CD4-positive, alpha-beta T cell treated with Interleukin-21 for 1 hour (primary cell): Measurements from ENCODE around the gene ZNF609.
"Not testable (repeated sequence)": the region's sequence is repeated elsewhere in the genome, so short reads cannot be mapped to it uniquely, and the experiment has no call there.

Experiments
- DNase-seq: peaks from one replicate; pipeline ENCODE4 v3.0.0-alpha.2; 2020

Gene ZNF609

GRCh38 chr15:64589435-64590084 lies 129.2 kb downstream of the ZNF609 start:
- no peak for DNase-seq

GRCh38 chr15:64592845-64593244 lies 132.5 kb downstream of the ZNF609 start:
- DNase-seq: not testable (repeated sequence)

GRCh38 chr15:64596701-64597476 lies 136.5 kb downstream of the ZNF609 start:
- DNase-seq: peak; percentile 60

GRCh38 chr15:64597477-64597822 lies 137.1 kb downstream of the ZNF609 start:
- DNase-seq: no peak

DNA sequence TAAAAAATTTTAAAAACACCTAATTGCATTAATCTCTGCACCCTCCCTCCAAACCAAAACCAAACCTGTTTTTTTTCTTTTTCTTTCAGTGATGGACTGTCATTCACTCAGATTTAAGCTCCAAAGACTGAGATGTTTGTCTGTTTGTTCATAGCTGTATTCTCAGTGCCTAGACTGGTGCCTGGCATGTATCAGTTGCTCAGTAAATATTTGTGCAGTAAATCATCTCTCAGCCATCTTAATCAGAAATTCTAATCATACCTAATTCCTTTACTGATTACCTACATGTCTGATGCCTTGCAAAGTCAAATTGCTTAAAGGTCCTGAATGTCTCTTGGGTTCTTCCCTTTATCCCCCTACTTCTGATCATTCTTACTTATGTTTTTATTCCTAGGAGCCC lies 138.8 kb downstream of the ZNF609 start:
- no peak for DNase-seq

DNA sequence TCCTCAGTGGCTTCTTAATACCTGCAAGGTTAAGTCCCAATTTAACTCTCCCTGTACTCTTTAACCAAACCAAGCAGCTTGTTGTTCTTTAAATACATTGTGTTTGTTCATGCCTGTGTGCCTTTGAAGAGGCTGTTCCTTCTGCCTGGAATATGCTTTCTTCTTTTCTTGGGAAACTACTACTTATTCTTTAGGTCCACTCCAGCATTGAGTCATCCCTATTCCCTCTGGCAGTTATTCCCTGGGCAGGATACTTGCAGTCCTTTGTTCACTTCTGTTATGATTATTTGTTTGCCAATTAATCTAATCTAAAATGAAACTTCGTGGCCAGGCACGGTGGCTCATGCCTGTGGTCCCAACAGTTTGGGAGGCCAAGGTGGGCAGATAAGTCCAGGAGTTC lies 139.3 kb downstream of the ZNF609 start:
- no peak for DNase-seq

DNA sequence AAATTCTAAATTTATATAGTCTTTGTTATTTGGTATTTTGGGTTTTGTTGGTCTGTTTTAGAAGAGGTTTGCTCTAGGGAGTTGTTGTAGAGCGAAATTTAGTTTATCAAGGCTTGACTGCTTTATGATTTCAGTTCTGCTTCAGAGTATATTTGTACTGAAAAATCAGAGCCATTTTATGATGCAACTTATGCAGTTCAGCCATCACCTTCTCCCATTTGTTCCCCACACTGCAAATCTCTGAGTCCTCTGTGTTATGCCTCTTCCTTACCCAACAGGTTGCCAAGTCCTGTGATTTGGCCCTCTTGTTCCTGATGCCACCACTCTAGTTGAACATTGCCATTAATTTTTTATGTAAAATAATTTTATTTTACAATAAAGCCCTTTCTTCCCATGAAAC lies 140.4 kb downstream of the ZNF609 start:
- DNase-seq: no peak

- DNase-seq: no peak
Measured at GRCh38 chr15:64604319-64604718, 143.9 kb downstream of the ZNF609 start.

DNA sequence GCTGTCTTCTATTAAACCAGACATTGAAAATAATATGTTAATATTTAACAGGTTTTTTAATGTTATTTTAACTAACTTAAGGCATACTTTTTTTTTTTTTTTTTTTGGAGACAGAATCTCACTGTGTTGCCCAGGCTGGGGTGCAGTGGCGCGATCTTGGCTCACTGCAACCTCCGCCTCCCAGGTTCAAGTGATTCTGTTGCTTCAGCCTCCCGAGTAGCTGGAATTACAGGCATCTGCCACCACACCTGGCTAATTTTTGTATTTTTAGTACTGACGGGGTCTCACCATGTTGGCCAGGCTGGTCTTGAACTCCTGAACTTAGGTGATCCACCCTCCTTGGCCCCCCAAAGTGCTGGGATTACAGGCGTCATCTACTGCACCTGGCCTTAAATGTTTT lies 147.0 kb downstream of the ZNF609 start:
- not testable (repeated sequence) for DNase-seq

DNA sequence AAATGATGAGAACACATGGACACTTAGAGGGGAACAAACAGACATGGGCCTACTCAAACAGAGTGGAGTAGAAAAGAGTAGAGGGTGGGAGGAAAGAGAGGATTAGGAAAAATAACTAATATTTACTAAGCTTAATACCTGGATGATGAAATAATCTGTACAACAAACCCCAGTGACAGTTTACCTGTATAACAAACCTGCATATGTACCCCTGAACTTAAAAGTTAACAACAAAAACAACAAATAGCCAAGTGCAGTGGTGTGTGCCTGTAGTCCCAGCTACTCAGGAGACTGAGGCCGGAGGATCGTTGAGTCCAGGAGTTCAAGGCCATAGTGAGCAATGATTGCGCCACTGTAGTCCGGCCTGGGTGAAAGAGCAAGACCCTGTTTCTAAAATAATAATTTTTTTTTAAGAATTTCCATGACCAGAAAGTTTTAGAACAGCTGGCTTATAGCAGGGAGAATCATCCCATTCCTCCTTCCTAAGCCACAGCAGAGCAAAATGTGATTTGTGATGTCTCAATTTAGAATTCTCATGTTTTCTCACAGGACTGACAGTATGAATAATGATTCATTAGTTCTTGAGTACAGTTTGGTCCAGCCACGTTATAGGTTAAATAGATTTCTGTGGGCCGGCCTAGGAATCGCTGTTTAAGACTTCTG lies 150.0 kb downstream of the ZNF609 start:
- DNase-seq: no peak

DNA sequence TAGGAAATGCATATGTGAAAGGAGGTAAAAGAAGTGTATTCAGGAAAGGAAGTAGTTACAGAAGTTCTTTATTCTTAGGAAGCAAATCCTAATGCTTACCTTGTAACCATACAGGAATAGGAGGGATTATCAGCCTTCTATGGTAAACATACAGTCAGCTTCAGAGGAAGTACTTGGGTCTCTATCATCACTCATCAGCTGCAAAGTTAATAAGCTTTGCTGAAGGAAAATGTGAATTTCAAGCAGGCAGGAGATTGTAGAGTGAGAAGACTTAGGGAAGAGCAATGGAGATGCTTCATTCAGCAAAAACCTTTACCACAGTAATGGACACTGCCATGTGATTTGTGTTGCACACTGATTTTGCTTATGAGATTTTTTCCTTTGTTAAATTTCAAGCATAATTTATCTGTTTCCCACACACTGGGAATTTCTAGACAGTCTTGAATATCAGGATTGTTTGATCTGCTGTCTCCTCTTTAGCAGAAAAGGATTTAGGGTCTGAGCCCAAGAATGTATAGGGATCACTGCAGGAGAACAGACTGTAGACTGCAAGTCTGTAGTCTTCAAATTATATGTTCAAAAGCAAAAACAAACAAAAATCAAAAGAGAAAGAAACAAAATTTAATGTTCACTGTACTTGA lies 150.8 kb downstream of the ZNF609 start:
- no peak for DNase-seq

DNA sequence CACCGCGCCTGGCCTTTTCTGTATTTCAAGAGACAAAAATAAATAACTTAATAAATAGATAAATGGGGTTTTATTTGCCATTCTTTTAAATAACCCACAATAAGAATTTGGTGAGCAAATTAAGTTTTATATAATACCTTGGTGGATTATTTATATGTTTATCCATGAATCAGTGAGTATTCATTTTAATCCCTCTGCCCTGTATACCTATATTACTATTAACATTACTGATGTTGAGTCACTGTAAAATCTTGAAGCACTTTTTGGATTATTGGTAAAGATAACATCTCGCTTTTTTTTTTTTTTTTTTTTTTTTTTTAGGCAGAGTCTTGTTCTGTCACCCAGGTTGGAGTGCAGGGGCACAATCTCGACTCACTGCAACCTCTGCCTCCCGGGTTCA lies 154.1 kb downstream of the ZNF609 start:
- no peak for DNase-seq

DNA sequence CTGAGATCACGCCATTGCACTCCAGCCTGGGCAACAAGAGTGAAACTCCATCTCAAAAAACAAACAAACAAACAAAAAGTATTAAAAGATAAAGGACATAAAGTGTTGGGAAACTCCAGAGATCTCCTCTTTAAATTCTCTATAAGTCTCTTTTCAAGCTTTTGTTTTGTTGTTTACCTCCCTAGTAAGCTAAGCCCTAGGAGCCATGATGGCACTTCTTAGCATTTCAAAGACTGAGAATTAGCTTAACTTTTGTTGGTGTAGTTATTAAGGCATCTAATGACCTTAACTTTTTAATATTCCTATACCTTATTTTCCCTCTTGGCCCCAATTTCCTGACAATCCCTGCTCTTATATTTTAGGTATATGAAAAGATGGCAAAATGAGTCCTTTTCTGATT lies 157.3 kb downstream of the ZNF609 start:
- no peak for DNase-seq

DNA sequence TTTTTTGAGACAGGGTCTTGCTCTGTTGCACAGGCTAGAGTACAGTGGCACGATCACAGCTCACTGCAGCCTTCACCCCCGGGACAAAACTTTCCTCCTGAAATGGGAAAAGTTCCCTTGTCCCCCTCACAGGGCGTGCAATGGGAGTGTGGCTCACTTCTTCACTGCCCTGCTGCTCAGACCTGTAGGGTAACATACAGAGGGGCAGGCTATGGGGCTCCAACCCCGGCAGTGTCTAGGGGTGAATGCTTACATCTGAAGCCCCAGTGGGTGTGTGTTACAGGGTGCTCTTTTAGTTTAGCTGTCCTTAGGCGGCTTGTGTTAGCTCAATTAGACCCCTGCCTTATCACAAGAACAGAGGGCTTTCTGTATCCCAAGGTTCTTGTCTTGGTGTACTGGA lies 157.8 kb downstream of the ZNF609 start:
- DNase-seq: no peak

GRCh38 chr15:64618540-64618939 lies 158.2 kb downstream of the ZNF609 start:
- DNase-seq: no peak

- DNase-seq: no peak
Measured at GRCh38 chr15:64619880-64620839, 159.8 kb downstream of the ZNF609 start.

GRCh38 chr15:64621056-64621455 lies 160.7 kb downstream of the ZNF609 start:
- DNase-seq: no peak

DNA sequence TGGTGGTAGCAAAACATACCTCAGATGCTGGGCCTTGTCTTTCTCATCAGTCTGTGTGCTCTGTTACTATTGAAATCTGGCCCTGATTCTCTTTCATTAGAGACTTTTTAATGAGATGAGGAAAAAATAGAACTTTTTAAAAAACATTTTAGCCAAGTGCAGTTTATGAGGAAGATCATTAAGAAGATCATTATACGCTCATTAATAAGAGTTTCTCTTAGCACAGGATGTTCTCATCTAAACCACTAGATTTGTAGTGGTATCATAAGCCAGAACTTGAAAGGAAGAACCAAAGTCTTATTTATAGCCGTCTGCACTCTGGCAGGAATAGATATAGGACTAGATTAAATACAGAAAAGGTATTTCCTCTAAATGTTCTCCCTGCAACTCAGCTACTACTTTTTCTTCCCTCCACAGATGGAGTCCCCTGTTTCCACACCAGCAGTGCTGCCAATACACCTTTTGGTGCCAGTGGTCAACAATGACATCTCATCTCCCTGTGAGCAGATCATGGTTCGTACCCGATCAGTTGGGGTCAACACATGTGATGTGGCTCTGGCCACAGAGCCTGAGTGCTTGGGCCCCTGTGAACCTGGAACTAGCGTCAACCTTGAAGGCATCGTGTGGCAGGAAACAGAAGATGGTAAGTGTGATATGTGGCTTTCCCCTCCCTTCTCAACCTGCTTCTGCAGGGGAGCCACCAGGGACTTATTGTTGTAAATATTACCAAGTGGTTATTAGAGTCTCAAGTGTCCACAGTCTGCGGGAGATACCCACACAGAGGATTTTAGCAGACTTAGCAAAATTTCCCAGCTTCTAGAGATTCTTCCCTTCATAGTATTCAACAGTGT lies 162.3 kb downstream of the ZNF609 start:
- DNase-seq: peak; percentile 72

GRCh38 chr15:64623347-64623996 lies 163.1 kb downstream of the ZNF609 start:
- no peak for DNase-seq

DNA sequence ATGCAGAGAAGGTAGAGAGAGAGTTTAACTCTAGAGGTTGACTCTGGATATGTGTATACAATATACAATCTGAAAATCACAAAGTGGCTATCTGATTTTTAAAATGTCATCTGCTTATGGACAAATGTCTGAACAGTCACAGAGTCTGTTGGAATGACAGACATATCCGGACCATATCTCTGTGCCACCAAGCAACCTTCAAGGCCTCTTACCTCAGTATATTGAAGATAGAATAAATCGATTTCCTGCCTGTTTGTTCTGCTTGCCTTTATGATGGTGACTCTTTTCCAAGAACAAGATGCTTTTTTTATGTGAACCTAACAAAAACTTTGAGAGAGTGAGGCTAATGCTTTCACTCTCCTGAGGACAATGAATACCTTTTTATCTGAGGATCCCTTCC lies 163.9 kb downstream of the ZNF609 start:
- DNase-seq: no peak

DNA sequence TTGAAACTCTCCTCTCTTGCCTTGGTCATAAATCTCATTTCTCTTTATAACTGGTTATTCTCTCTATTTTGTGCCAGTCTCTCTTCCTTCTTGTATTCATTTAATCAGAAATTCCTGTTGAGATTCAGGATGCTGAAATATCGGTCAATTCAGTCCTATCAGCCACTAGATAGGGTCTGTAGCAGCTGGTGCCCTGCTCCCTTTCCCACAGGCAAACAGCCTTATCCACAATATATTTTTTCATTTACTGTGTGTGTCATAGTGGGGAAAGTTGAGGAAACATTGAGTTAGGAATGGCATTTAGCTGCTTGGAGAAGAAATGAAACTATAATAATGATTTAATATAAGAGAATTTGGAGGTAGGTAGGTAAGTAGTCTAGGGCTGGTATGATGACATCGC lies 168.7 kb downstream of the ZNF609 start:
- no peak for DNase-seq
